ENCODE data around the gene WAPL.

DNA sequence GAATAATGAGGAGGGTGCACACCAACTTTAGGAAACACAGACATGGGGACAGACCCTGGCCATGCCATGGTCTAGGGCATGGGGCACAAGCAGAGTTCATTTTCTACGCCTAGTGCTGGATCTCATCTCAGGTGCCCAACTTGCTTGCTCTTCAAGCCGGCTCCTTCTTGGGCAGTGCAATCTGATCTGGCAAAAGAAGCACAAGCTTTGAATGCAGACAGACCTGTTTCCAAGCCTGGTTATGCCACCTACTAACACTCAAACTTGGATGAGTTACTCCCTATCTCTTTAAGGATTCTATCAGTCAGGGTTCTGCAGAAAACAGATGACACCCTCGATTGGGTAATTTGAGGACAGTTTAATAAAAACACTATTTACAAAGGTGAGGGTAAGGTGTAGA lies 34.9 kb upstream of the WAPL start:
- TF ChIP-seq, protein P1, sequence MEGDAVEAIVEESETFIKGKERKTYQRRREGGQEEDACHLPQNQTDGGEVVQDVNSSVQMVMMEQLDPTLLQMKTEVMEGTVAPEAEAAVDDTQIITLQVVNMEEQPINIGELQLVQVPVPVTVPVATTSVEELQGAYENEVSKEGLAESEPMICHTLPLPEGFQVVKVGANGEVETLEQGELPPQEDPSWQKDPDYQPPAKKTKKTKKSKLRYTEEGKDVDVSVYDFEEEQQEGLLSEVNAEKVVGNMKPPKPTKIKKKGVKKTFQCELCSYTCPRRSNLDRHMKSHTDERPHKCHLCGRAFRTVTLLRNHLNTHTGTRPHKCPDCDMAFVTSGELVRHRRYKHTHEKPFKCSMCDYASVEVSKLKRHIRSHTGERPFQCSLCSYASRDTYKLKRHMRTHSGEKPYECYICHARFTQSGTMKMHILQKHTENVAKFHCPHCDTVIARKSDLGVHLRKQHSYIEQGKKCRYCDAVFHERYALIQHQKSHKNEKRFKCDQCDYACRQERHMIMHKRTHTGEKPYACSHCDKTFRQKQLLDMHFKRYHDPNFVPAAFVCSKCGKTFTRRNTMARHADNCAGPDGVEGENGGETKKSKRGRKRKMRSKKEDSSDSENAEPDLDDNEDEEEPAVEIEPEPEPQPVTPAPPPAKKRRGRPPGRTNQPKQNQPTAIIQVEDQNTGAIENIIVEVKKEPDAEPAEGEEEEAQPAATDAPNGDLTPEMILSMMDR (IDR thresholded peaks at IDR 0.05; ENCODE audit: insufficient read depth, low read depth, low read length): no peak
- TF ChIP-seq EZH2 (IDR thresholded peaks at IDR 0.05; ENCODE audit: insufficient read depth, low read length): no peak
